IMR-90 (cell line): ENCODE data around the gene HOXA7. TPM values are rescaled to one million over a fixed set of nuclear protein-coding genes. Genes with fewer than 3 reads are reported as not detected.

ENCODE experiments used
- ATAC-seq: fragments of 200-7000 bp; cut with Tn5 transposase; 2 replicates; pipeline ENCODE4 v1.9.1; 2020; ENCODE audit warnings: low read depth, mild to moderate bottlenecking, moderate library complexity
- BruUV-seq: library from RNA; stranded (reverse); fragments of 400-500 nt; replicated peaks from 2 replicates; lab custom pipeline; 2021; lab: Mats Ljungman, UMichigan
- CTCF ChIA-PET: fragments of 300-600 bp; formaldehyde crosslinking; extraction: SDS; loops from one replicate; lab custom pipeline; 2021; ENCODE audit warnings: antibody characterized with exemption; lab: Yijun Ruan, JAX
- POLR2A ChIA-PET: fragments of 300-600 bp; sonication (Branson Sonifier 250); formaldehyde crosslinking; loops from one replicate; lab custom pipeline; 2022; ENCODE audit warnings: antibody characterized with exemption; ENCODE audit not compliant: unreplicated experiment; lab: Charles Lee
- DNase-seq: peaks from one replicate; pipeline ENCODE4 v3.0.0; 2013
- H2AFZ ChIP-seq: replicated peaks from 2 replicates; pipeline ENCODE3; 2013; ENCODE audit warnings: low read length, mild to moderate bottlenecking; ENCODE audit not compliant: poor library complexity
- H2AK5ac ChIP-seq: 2 replicates; pipeline ENCODE4 v1.6.1; 2013; ENCODE audit warnings: low read depth, low read length, inconsistent platforms
- H2AK9ac ChIP-seq: replicated peaks from 2 replicates; pipeline ENCODE3; 2013; ENCODE audit warnings: mild to moderate bottlenecking, low read depth, low read length, moderate library complexity; ENCODE audit not compliant: poor library complexity
- H2BK120ac ChIP-seq: 2 replicates; pipeline ENCODE4 v1.6.1; 2013; ENCODE audit warnings: low read depth, low read length, inconsistent platforms
- H2BK15ac ChIP-seq: 3 replicates; pipeline ENCODE4 v1.6.1; 2013; ENCODE audit warnings: low read depth, low read length, inconsistent platforms
- H2BK20ac ChIP-seq: 2 replicates; pipeline ENCODE4 v1.6.1; 2013; ENCODE audit warnings: low read depth, mild to moderate bottlenecking, inconsistent platforms, low read length, moderate library complexity
- H2BK5ac ChIP-seq: 2 replicates; pipeline ENCODE4 v1.6.1; 2013; ENCODE audit warnings: mild to moderate bottlenecking, low read depth, low read length, inconsistent platforms; ENCODE audit not compliant: poor library complexity, severe bottlenecking
- H3K14ac ChIP-seq: replicated peaks from 2 replicates; pipeline ENCODE4 v1.6.1; 2013; ENCODE audit warnings: low read depth, low read length, inconsistent platforms
- H3K18ac ChIP-seq: 2 replicates; pipeline ENCODE4 v1.6.1; 2013; ENCODE audit warnings: low read depth, low read length, control low read depth
- H3K23ac ChIP-seq: 2 replicates; pipeline ENCODE4 v1.6.1; 2013; ENCODE audit warnings: low read depth, low read length, inconsistent platforms
- H3K27ac ChIP-seq: 2 replicates; pipeline ENCODE4 v1.5.1; 2013; ENCODE audit warnings: mild to moderate bottlenecking, control low read depth, low read length; ENCODE audit not compliant: insufficient read depth
- H3K27me3 ChIP-seq: 2 replicates; pipeline ENCODE4 v1.6.1; 2013; ENCODE audit warnings: low read length; ENCODE audit not compliant: control insufficient read depth, insufficient read depth
- H3K36me3 ChIP-seq: 2 replicates; pipeline ENCODE4 v1.6.1; 2013; ENCODE audit warnings: low read length, mixed read lengths; ENCODE audit not compliant: control insufficient read depth, insufficient read depth
- H3K4ac ChIP-seq: 2 replicates; pipeline ENCODE4 v1.6.1; 2013; ENCODE audit warnings: low read depth, low read length, inconsistent platforms
- H3K4me1 ChIP-seq: 2 replicates; pipeline ENCODE4 v1.6.1; 2013; ENCODE audit warnings: low read length, mixed read lengths; ENCODE audit not compliant: control insufficient read depth, insufficient read depth
- H3K4me2 ChIP-seq: 2 replicates; pipeline ENCODE4 v1.6.1; 2013; ENCODE audit warnings: low read depth, mild to moderate bottlenecking, control low read depth, low read length, moderate library complexity
- H3K4me3 ChIP-seq: 2 replicates; pipeline ENCODE4 v1.5.1; 2013; ENCODE audit warnings: low read depth, mild to moderate bottlenecking, control low read depth, low read length, moderate library complexity; ENCODE audit not compliant: insufficient read depth
- H3K56ac ChIP-seq: 2 replicates; pipeline ENCODE4 v1.6.1; 2013; ENCODE audit warnings: low read length, inconsistent platforms; ENCODE audit not compliant: insufficient read depth; ENCODE audit errors: extremely low read depth
- H3K79me1 ChIP-seq, 2 experiments: 2 replicates each; pipeline ENCODE4 v1.6.1; 2013; ENCODE audit warnings: low read length in 2 of 2, inconsistent platforms in 1 of 2, low read depth in 1 of 2
- H3K9ac ChIP-seq: 2 replicates; pipeline ENCODE4 v1.6.1; 2013; ENCODE audit warnings: low read depth, low read length, control low read depth
- H3K9me1 ChIP-seq: 2 replicates; pipeline ENCODE4 v1.6.1; 2013; ENCODE audit warnings: low read length, inconsistent platforms; ENCODE audit not compliant: insufficient read depth
- H3K9me3 ChIP-seq: 2 replicates; pipeline ENCODE4 v1.6.1; 2013; ENCODE audit warnings: low read length; ENCODE audit not compliant: control insufficient read depth, insufficient read depth
- H4K20me1 ChIP-seq: 2 replicates; pipeline ENCODE4 v1.6.1; 2013; ENCODE audit warnings: low read length, inconsistent platforms; ENCODE audit not compliant: insufficient read depth
- H4K5ac ChIP-seq: 2 replicates; pipeline ENCODE4 v1.6.1; 2013; ENCODE audit warnings: mild to moderate bottlenecking, low read depth, low read length, control low read depth
- H4K8ac ChIP-seq, 2 experiments: 2 replicates each; pipeline ENCODE4 v1.6.1; 2013; ENCODE audit warnings: low read depth in 2 of 2, low read length in 2 of 2, control low read depth in 1 of 2, inconsistent platforms in 1 of 2
- H4K91ac ChIP-seq: 2 replicates; pipeline ENCODE4 v1.6.1; 2013; ENCODE audit warnings: low read depth, low read length, inconsistent platforms; ENCODE audit not compliant: insufficient read depth
- CEBPB ChIP-seq: IDR thresholded peaks from 2 replicates; pipeline ENCODE4 v1.6.1; 2012; ENCODE audit warnings: low read depth, low read length, improper control_type of control experiment
- CHD1 ChIP-seq: IDR thresholded peaks from 2 replicates; pipeline ENCODE4 v1.6.1; 2012; ENCODE audit warnings: low read depth, low read length, improper control_type of control experiment
- CTCF ChIP-seq: conservative IDR thresholded peaks from 2 replicates; pipeline ENCODE4 v1.5.1; 2012; ENCODE audit warnings: mild to moderate bottlenecking, low read depth, low read length, improper control_type of control experiment
- ELK1 ChIP-seq: fragments of 150-350 bp; IDR thresholded peaks from 2 replicates; pipeline ENCODE4 v1.6.1; 2016; ENCODE audit warnings: low read depth, mild to moderate bottlenecking, low read length, moderate library complexity, borderline replicate concordance
- MAFK ChIP-seq: IDR thresholded peaks from 2 replicates; pipeline ENCODE4 v1.6.1; 2012; ENCODE audit warnings: low read depth, low read length, improper control_type of control experiment
- MAZ ChIP-seq: IDR thresholded peaks from 2 replicates; pipeline ENCODE4 v1.6.1; 2012; ENCODE audit warnings: low read depth, mild to moderate bottlenecking, low read length, improper control_type of control experiment, moderate library complexity, borderline replicate concordance
- MXI1 ChIP-seq: IDR thresholded peaks from 2 replicates; pipeline ENCODE4 v1.6.1; 2012; ENCODE audit warnings: low read depth, mild to moderate bottlenecking, low read length, moderate library complexity, borderline replicate concordance
- NFE2L2 ChIP-seq: fragments of 150-350 bp; IDR thresholded peaks from 2 replicates; pipeline ENCODE4 v1.6.1; 2016; ENCODE audit warnings: low read depth, mild to moderate bottlenecking, low read length
- POLR2A ChIP-seq: IDR thresholded peaks from 2 replicates; pipeline ENCODE4 v1.6.1; 2012; ENCODE audit warnings: mild to moderate bottlenecking, low read depth, low read length
- RAD21 ChIP-seq: IDR thresholded peaks from 2 replicates; pipeline ENCODE4 v1.6.1; 2012; ENCODE audit warnings: low read length, improper control_type of control experiment
- RFX5 ChIP-seq: IDR thresholded peaks from 2 replicates; pipeline ENCODE4 v1.8.0; 2012; ENCODE audit warnings: low read depth, mild to moderate bottlenecking, low read length, moderate library complexity
- SMC3 ChIP-seq: fragments of 150-350 bp; IDR thresholded peaks from 2 replicates; pipeline ENCODE4 v1.6.1; 2016; ENCODE audit warnings: low read depth, mild to moderate bottlenecking, antibody characterized with exemption, low read length, moderate library complexity
- USF2 ChIP-seq: fragments of 150-350 bp; IDR thresholded peaks from 2 replicates; pipeline ENCODE4 v1.6.1; 2017; ENCODE audit warnings: mild to moderate bottlenecking, antibody characterized with exemption, low read length, low read depth
- WGBS, 2 experiments: methylation state at CpG; one replicate each; pipeline versions ENCODE4 v1.1.5 to v1.1.7; 2013; ENCODE audit warnings: missing lambda C conversion rate in 2 of 2; ENCODE audit not compliant: insufficient read length in 1 of 2; ENCODE audit errors: extremely low coverage in 2 of 2; 5-methylcytosine and 5-hydroxymethylcytosine counted together
- dilution Hi-C: fragments of 300-500 bp; cut with HindIII; formaldehyde crosslinking; loops from one replicate; pipeline ENCODE4 v1.14.3; 2018; ENCODE audit warnings: low sequenced_read_pairs; ENCODE audit not compliant: unreplicated experiment
- in situ Hi-C: fragments of 300-500 bp; cut with MboI; formaldehyde crosslinking; loops from 3 replicates; pipeline ENCODE4 v1.14.3; 2019; ENCODE audit warnings: low sequenced_read_pairs, inconsistent platforms, mixed read lengths
- intact Hi-C: fragments of 100-400 bp; cut with micrococcal nuclease; formaldehyde crosslinking; loops from 2 replicates; pipeline ENCODE4 v1.10.0; 2022
- polyA plus RNA-seq, 3 experiments: library from polyadenylated mRNA; depleted of rRNA; stranded (reverse); fragments of >200 nt; gene quantifications; 2 replicates each; pipeline ENCODE4 v1.2.3, GENCODE V29; 2012; ENCODE audit warnings: low replicate concordance in 1 of 3
- total RNA-seq: library from RNA; depleted of rRNA; stranded (reverse); fragments of >200 nt; gene quantifications from 2 replicates; pipeline ENCODE4 v1.2.3, GENCODE V29; 2012

Gene HOXA7
- total and polyA plus RNA-seq, 2 of the 4 experiments (the other 2 are of a cell fraction): 0.18 to 1.7 TPM

GRCh38 chr7:27149842-27150567, 6.5 kb downstream of the HOXA7 start:
- ChIA-PET CTCF (interaction anchor here (0.8 to 1.3 kb wide), 4 partner anchors 16 to 1257 kb away, joined by 3 to 5 read pairs (median 4); no protein-coding TSS in a partner anchor), POLR2A (no interaction called here)
- Histone ChIP-seq H3K56ac (0 out of 2 replicates have a peak overlapping the region, but pooled peaks have one; percentile 10), H3K23ac (peak overlapping the region; percentile 43), H3K9me1 (peaks cover 3% of the 10 kb centered on the region; the same call in 1 of the 2 replicates), H4K8ac (peak overlapping the region; percentile 33 to 62; a peak in 2 of 4 replicates), H3K4me3 (peak overlapping the region; percentile 54), H2BK5ac (peak overlapping the region; percentile 16), H3K79me1 (peaks cover 9 to 27% of the 10 kb centered on the region in 2 experiments; a peak in 3 of 4 replicates), H3K9me3 (no peaks in the 10 kb centered on the region), H3K18ac (peak overlapping the region; percentile 15; the same call in 1 of the 2 replicates), H3K4me2 (peak overlapping the region; percentile 71), H4K20me1 (no peaks in the 10 kb centered on the region), H3K4ac (peak overlapping the region; percentile 35), H2BK20ac (no peak overlapping the region), H3K27ac (peak overlapping the region; percentile 83), H3K4me1 (peaks cover 17% of the 10 kb centered on the region), H2AK9ac (peak overlapping the region; percentile 21), H3K9ac (peak overlapping the region; percentile 74), H2BK15ac (0 out of 3 replicates have a peak overlapping the region, but pooled peaks have one; percentile 7), H2BK120ac (peak overlapping the region; percentile 27; the same call in 1 of the 2 replicates), H2AK5ac (0 out of 2 replicates have a peak overlapping the region, but pooled peaks have one; percentile 20), H4K91ac (peak overlapping the region; percentile 65), H2AFZ (peak overlapping the region; percentile 84), H4K5ac (no peak overlapping the region), H3K27me3 (no peaks in the 10 kb centered on the region), H3K14ac (0 out of 2 replicates have a peak overlapping the region, but pooled peaks have one; percentile 17), H3K36me3 (no peaks in the 10 kb centered on the region; the same call in 1 of the 2 replicates)
- DNase-seq: no peak
- whole genome bisulfite sequencing, 2 experiments: no CpG with 5 or more reads among the region's 13 CpGs
- BruUV-seq: no TSS peak
- dilution Hi-C loops (no loop called here), in situ Hi-C loops (loop anchor here (10.0 kb wide), 1 partner anchor 955 kb away; no protein-coding TSS in a partner anchor), intact Hi-C loops (loop anchor here (5.0 kb wide), 1 partner anchor 1058 kb away; no protein-coding TSS in a partner anchor)
- no peak; the same call in 1 of the 2 replicates for ATAC-seq
- TF ChIP-seq NFE2L2: no peak
- no peak for TF ChIP-seq USF2
- no peak for TF ChIP-seq CTCF
- no peak for TF ChIP-seq MAFK
- no peak for TF ChIP-seq RFX5
- no peak for TF ChIP-seq ELK1
- TF ChIP-seq MAZ: no peak
- TF ChIP-seq RAD21: no peak
- no peak for TF ChIP-seq MXI1
- TF ChIP-seq SMC3: no peak
- TF ChIP-seq CHD1: no peak
- TF ChIP-seq POLR2A: no peak
- TF ChIP-seq CEBPB: no peak
